AG04449 (cell line): ENCODE results near the gene NANOS2.

Source experiments
- CTCF ChIA-PET: fragments of 350-600 bp; formaldehyde crosslinking; extraction: SDS; loops from one replicate; lab custom pipeline; 2021; ENCODE audit warnings: antibody characterized with exemption; lab: Yijun Ruan, JAX
- POLR2A ChIA-PET: fragments of 400-600, 350-600 bp; formaldehyde crosslinking; extraction: SDS; loops from one replicate; lab custom pipeline; 2020; ENCODE audit warnings: antibody characterized with exemption, inconsistent platforms; lab: Yijun Ruan, JAX
- DNase-seq: peaks from one replicate; pipeline ENCODE4 v3.0.0-alpha.2; 2010; ENCODE audit warnings: low read depth, low spot score
- H3K4me3 ChIP-seq: 2 replicates; pipeline ENCODE4 v1.5.1; 2011; ENCODE audit warnings: low read depth, mild to moderate bottlenecking, control low read depth, low read length
- TF ChIP-seq, protein P1 (sequence below): IDR thresholded peaks from one replicate; pipeline ENCODE4 v1.5.1; 2011; ENCODE audit warnings: mild to moderate bottlenecking, moderate library complexity, low read length, control low read depth, inconsistent platforms; ENCODE audit not compliant: insufficient read depth; ENCODE audit errors: missing control alignments

NANOS2 gene

GRCh38 chr19:45913874-45914830 is at the start of gene NANOS2:
Gene NANOS2, minus strand, starts transcription at chr19:45914778. Its CDS starts 85 bp downstream, at chr19:45914693.
- ChIA-PET POLR2A (no interaction called here), CTCF (no interaction called here)
- H3K4me3 ChIP-seq, result no peak within 1 kb of the TSS
- TF ChIP-seq, protein P1, sequence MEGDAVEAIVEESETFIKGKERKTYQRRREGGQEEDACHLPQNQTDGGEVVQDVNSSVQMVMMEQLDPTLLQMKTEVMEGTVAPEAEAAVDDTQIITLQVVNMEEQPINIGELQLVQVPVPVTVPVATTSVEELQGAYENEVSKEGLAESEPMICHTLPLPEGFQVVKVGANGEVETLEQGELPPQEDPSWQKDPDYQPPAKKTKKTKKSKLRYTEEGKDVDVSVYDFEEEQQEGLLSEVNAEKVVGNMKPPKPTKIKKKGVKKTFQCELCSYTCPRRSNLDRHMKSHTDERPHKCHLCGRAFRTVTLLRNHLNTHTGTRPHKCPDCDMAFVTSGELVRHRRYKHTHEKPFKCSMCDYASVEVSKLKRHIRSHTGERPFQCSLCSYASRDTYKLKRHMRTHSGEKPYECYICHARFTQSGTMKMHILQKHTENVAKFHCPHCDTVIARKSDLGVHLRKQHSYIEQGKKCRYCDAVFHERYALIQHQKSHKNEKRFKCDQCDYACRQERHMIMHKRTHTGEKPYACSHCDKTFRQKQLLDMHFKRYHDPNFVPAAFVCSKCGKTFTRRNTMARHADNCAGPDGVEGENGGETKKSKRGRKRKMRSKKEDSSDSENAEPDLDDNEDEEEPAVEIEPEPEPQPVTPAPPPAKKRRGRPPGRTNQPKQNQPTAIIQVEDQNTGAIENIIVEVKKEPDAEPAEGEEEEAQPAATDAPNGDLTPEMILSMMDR, result no peak
- no peak for DNase-seq

GRCh38 chr19:45962021-45962420 is 47.4 kb upstream of the NANOS2 start:
- no peak overlapping the region for H3K4me3 ChIP-seq
- TF ChIP-seq, protein P1, result no peak
- CTCF ChIA-PET, result no interaction called here
- no peak for DNase-seq
- POLR2A ChIA-PET, result no interaction called here

- no peak for DNase-seq
- CTCF ChIA-PET, result no interaction called here
- POLR2A ChIA-PET, result no interaction called here
- H3K4me3 ChIP-seq, result no peak overlapping the region
- TF ChIP-seq, protein P1, result no peak
These were observed 46.1 kb upstream of the NANOS2 start for GRCh38 chr19:45960595-45961235.

GRCh38 chr19:45959517-45960025 is 45.0 kb upstream of the NANOS2 start:
- CTCF ChIA-PET, result no interaction called here
- POLR2A ChIA-PET, result no interaction called here
- no peak for DNase-seq
- H3K4me3 ChIP-seq, result no peak overlapping the region
- TF ChIP-seq, protein P1, result no peak

GRCh38 chr19:45958769-45959516 is 44.4 kb upstream of the NANOS2 start:
- no peak overlapping the region for H3K4me3 ChIP-seq
- TF ChIP-seq, protein P1, result no peak
- POLR2A ChIA-PET, result no interaction called here
- DNase-seq, result no peak
- CTCF ChIA-PET, result no interaction called here
